ENCODE data around the gene GAL3ST3. TPM values are rescaled to one million over a fixed set of nuclear protein-coding genes. Genes with fewer than 3 reads are reported as not detected.
"Not testable (repeated sequence)": the region's sequence is repeated elsewhere in the genome, so short reads cannot be mapped to it uniquely, and the experiment has no call there.

Gene GAL3ST3
- total RNA-seq (2014; rRNA removed; shearing (Covaris generic)): 21.7 and 23.1 TPM in 2 replicates

GRCh38 chr11:66048547-66049323 is at the start of gene GAL3ST3:
Gene GAL3ST3, minus strand, starts transcription at chr11:66049161. Its CDS starts 3,746 bp downstream, at chr11:66045415.
- H3K4me3 ChIP-seq (ENCODE audit: insufficient read depth, low read depth, low read length): peak within 1 kb of the TSS; percentile 64

DNA sequence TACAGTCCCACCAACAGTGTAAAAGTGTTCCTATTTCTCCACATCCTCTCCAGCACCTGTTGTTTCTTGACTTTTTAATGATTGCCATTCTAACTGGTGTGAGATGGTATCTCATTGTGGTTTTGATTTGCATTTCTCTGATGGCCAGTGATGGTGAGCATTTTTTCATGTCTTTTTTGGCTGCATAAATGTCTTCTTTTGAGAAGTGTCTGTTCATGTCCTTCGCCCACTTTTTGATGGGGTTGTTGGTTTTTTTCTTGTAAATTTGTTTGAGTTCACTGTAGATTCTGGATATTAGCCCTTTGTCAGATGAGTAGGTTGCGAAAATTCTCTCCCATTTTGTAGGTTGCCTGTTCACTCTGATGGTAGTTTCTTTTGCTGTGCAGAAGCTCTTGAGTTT is 43.2 kb upstream of the GAL3ST3 start:
- H3K36me3 ChIP-seq (replicated peaks; ENCODE audit: control insufficient read depth, insufficient read depth, low read length); H3K4me3 ChIP-seq (ENCODE audit: insufficient read depth, low read depth, low read length); DNase-seq; H3K27me3 ChIP-seq (ENCODE audit: control insufficient read depth, insufficient read depth, low read length): not testable (repeated sequence)

More at GRCh38 chr11:66048547-66049323, at the start of gene GAL3ST3:
- Histone ChIP-seq H3K27me3 (ENCODE audit: control insufficient read depth, insufficient read depth, low read length) (no peaks in the 10 kb centered on the region), H3K36me3 (replicated peaks; ENCODE audit: control insufficient read depth, insufficient read depth, low read length) (no peaks in the 10 kb centered on the region; the same call in 1 of the 2 replicates)
- peak; percentile 98 for DNase-seq

DNA sequence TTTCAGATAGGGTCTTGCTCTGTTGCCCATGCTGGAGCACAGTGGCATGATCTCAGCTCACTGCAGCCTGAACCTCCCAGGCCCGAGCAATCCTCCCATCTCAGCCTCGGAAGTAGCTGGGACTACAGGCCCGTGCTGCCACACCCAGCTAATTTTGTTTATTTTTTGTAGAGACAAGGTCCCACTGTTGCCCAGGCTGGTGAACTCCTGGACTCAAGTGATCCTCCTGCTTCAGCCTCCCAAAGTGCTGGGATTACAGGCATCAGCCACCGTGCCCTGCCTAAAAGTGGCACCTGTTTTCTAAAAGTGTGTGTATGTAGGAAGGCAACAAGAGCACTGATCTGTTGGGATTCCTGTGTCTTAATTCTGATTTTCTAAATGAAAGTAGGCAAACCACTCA is 41.3 kb upstream of the GAL3ST3 start:
- Histone ChIP-seq H3K4me3 (ENCODE audit: insufficient read depth, low read depth, low read length) (no peak overlapping the region), H3K27me3 (ENCODE audit: control insufficient read depth, insufficient read depth, low read length) (no peaks in the 10 kb centered on the region), H3K36me3 (replicated peaks; ENCODE audit: control insufficient read depth, insufficient read depth, low read length) (no peaks in the 10 kb centered on the region)
- no peak for DNase-seq

DNA sequence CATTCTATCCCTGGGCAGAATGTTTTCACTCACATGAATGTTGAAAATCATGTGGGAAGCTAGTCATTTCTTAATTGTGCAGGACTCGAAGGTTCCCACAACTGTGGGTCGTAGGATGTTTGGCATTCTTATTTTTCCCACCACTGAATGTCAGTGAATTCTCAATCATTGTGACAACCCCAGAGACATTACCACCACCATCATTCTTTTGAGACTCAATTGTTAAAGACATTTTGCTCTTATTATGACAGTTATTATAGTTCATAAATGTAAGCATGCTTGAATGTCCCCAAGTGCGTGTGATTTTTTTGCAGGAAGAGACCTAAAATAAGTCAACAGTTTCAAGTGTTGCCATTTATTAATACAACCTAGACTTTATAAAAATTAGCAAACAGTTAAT is 40.1 kb upstream of the GAL3ST3 start:
- DNase-seq: no peak
- Histone ChIP-seq H3K4me3 (ENCODE audit: insufficient read depth, low read depth, low read length) (no peak overlapping the region), H3K27me3 (ENCODE audit: control insufficient read depth, insufficient read depth, low read length) (no peaks in the 10 kb centered on the region), H3K36me3 (replicated peaks; ENCODE audit: control insufficient read depth, insufficient read depth, low read length) (no peaks in the 10 kb centered on the region)

- H3K27me3 ChIP-seq (ENCODE audit: control insufficient read depth, insufficient read depth, low read length): no peaks in the 10 kb centered on the region
- no peak overlapping the region for H3K4me3 ChIP-seq (ENCODE audit: insufficient read depth, low read depth, low read length)
- no peak for DNase-seq
- H3K36me3 ChIP-seq (replicated peaks; ENCODE audit: control insufficient read depth, insufficient read depth, low read length): no peaks in the 10 kb centered on the region
Measured at GRCh38 chr11:66087148-66087908, 38.4 kb upstream of the GAL3ST3 start.

DNA sequence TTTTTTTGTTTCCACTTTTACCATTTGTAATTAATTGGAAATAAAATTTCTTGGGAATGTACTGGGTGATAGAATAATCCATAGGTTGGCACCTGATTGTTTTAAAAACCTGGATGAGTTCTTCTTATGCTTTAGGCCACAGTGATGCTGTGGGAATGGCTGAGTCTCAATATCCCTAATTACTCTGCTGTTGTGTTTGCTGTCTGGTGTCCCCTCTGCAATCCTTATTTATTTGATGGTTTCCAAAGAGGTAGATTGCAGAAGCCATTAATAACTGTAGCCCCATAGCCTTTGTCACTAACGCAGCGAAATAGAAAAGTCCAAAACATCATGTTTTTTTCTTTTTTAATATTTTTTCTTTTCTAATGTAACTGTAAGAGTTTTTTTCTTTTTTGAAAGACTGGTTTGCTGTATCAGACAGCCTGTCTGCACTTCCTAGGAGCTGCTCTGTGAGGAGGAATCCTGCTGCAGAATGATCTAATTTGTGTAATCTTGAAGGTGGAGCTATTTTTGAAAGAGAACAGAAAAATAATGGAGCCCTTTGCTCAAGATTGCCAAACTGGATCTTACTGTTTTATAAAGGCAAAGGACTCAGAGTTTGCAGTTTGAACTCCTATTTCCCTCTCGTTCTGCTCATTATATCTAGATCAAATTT is 36.0 kb upstream of the GAL3ST3 start:
- DNase-seq: no peak
- no peaks in the 10 kb centered on the region for H3K27me3 ChIP-seq (ENCODE audit: control insufficient read depth, insufficient read depth, low read length)
- no peak overlapping the region for H3K4me3 ChIP-seq (ENCODE audit: insufficient read depth, low read depth, low read length)
- no peaks in the 10 kb centered on the region for H3K36me3 ChIP-seq (replicated peaks; ENCODE audit: control insufficient read depth, insufficient read depth, low read length)

GRCh38 chr11:66083767-66084166 is 34.8 kb upstream of the GAL3ST3 start:
- Histone ChIP-seq H3K27me3 (ENCODE audit: control insufficient read depth, insufficient read depth, low read length) (no peaks in the 10 kb centered on the region), H3K4me3 (ENCODE audit: insufficient read depth, low read depth, low read length) (no peak overlapping the region), H3K36me3 (replicated peaks; ENCODE audit: control insufficient read depth, insufficient read depth, low read length) (no peaks in the 10 kb centered on the region)
- DNase-seq: no peak

DNA sequence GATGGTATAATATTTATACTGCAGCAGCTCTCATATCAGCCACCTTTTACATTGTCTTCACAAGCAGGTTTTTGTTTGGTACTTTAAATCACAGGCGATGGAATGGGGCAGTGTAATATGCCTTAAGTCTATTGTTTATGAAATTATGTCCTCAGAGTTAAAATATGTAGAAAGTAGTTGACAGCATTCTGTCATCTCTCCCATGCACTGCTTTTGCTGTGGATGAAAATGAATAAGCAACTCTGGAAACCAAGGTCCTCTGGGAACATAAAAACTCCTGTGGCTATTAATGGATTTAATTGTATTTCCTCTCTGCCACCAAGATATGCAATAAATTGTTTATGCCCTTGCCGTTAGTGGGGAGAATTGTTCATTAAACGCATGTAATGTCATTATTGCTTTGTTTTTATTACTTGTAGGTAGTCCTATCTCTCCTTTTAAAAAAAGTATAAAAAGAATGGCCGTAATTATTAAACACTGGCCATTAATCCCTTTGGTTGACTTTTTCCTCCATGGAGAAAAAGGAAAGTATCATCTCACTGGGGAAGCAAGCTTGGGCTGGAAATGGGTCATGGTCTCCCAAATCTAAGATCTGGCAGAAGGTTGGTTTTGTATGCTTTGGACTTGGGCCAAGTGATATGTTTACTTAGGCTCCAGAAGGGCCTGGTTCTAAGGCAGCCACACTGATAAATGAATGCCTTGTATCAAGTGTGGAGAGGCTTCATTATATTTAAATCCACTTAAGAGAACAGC is 34.2 kb upstream of the GAL3ST3 start:
- Histone ChIP-seq H3K27me3 (ENCODE audit: control insufficient read depth, insufficient read depth, low read length) (no peaks in the 10 kb centered on the region), H3K36me3 (replicated peaks; ENCODE audit: control insufficient read depth, insufficient read depth, low read length) (no peaks in the 10 kb centered on the region), H3K4me3 (ENCODE audit: insufficient read depth, low read depth, low read length) (no peak overlapping the region)
- DNase-seq: no peak

DNA sequence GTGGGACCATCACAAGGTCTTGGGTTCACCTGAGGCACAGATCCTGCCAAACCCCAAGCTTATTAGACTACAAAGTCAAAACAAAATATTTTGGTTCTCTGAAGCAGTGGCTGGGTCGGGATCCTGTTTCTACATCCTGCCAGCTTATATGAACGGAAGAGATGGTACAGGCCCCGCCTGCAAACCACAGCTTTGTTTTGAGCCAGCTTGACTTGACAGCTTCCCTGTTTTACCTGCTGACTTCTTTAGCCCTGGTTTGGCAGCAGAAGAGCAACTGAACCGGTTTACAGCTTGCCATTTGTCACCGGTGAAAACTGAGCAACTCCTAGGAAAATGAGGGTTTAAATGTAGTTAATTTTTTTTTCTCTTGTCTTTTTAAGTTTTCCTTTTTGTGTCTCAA is 32.5 kb upstream of the GAL3ST3 start:
- DNase-seq: no peak
- H3K4me3 ChIP-seq (ENCODE audit: insufficient read depth, low read depth, low read length): no peak overlapping the region

GRCh38 chr11:66080055-66080817 is 31.3 kb upstream of the GAL3ST3 start:
- DNase-seq: no peak
- Histone ChIP-seq H3K36me3 (replicated peaks; ENCODE audit: control insufficient read depth, insufficient read depth, low read length) (no peaks in the 10 kb centered on the region), H3K4me3 (ENCODE audit: insufficient read depth, low read depth, low read length) (no peak overlapping the region), H3K27me3 (ENCODE audit: control insufficient read depth, insufficient read depth, low read length) (no peaks in the 10 kb centered on the region)

More for the DNA sequence above, 32.5 kb upstream of the GAL3ST3 start:
- no peaks in the 10 kb centered on the region for H3K27me3 ChIP-seq (ENCODE audit: control insufficient read depth, insufficient read depth, low read length)
- H3K36me3 ChIP-seq (replicated peaks; ENCODE audit: control insufficient read depth, insufficient read depth, low read length): no peaks in the 10 kb centered on the region

- not testable (repeated sequence) for DNase-seq; H3K36me3 ChIP-seq (replicated peaks; ENCODE audit: control insufficient read depth, insufficient read depth, low read length); H3K4me3 ChIP-seq (ENCODE audit: insufficient read depth, low read depth, low read length); H3K27me3 ChIP-seq (ENCODE audit: control insufficient read depth, insufficient read depth, low read length)
Measured at GRCh38 chr11:66078949-66079348, 30.0 kb upstream of the GAL3ST3 start.

- Histone ChIP-seq H3K36me3 (replicated peaks; ENCODE audit: control insufficient read depth, insufficient read depth, low read length) (no peaks in the 10 kb centered on the region), H3K27me3 (ENCODE audit: control insufficient read depth, insufficient read depth, low read length) (no peaks in the 10 kb centered on the region), H3K4me3 (ENCODE audit: insufficient read depth, low read depth, low read length) (no peak overlapping the region)
- no peak for DNase-seq
Measured at GRCh38 chr11:66077927-66078326, 29.0 kb upstream of the GAL3ST3 start.

- no peak for DNase-seq
- H3K27me3 ChIP-seq (ENCODE audit: control insufficient read depth, insufficient read depth, low read length): no peaks in the 10 kb centered on the region
- no peak overlapping the region for H3K4me3 ChIP-seq (ENCODE audit: insufficient read depth, low read depth, low read length)
- H3K36me3 ChIP-seq (replicated peaks; ENCODE audit: control insufficient read depth, insufficient read depth, low read length): peaks cover 1% of the 10 kb centered on the region; the same call in 1 of the 2 replicates
Measured at GRCh38 chr11:66076561-66076960, 27.6 kb upstream of the GAL3ST3 start.
